IPS-11a (cell line): ENCODE results near the gene SRCIN1.
"Not testable (repeated sequence)": the region's sequence is repeated elsewhere in the genome, so short reads cannot be mapped to it uniquely, and the experiment has no call there.

Experiments
- H3K4me3 ChIP-seq: one replicate; pipeline ENCODE4 v1.5.1; 2013; ENCODE audit warnings: low read depth, low read length, control low read depth

The SRCIN1 gene

GRCh38 chr17:38550661-38551060, 55.1 kb downstream of the SRCIN1 start:
- no peak overlapping the region for H3K4me3 ChIP-seq

GRCh38 chr17:38549285-38549684, 56.5 kb downstream of the SRCIN1 start:
- no peak overlapping the region for H3K4me3 ChIP-seq

GRCh38 chr17:38547444-38547843, 58.3 kb downstream of the SRCIN1 start:
- H3K4me3 ChIP-seq, result no peak overlapping the region

- no peak overlapping the region for H3K4me3 ChIP-seq
Measured at GRCh38 chr17:38546396-38546795, 59.4 kb downstream of the SRCIN1 start.

- no peak overlapping the region for H3K4me3 ChIP-seq
Measured at GRCh38 chr17:38545531-38546225, 60.1 kb downstream of the SRCIN1 start.

- no peak overlapping the region for H3K4me3 ChIP-seq
Measured at GRCh38 chr17:38544839-38545209, 60.9 kb downstream of the SRCIN1 start.

- H3K4me3 ChIP-seq, result no peak overlapping the region
Measured at GRCh38 chr17:38544175-38544838, 61.4 kb downstream of the SRCIN1 start.

- no peak overlapping the region for H3K4me3 ChIP-seq
Measured at GRCh38 chr17:38543403-38544174, 62.2 kb downstream of the SRCIN1 start.

GRCh38 chr17:38542286-38542685, 63.5 kb downstream of the SRCIN1 start:
- H3K4me3 ChIP-seq, result no peak overlapping the region

GRCh38 chr17:38541281-38541680, 64.5 kb downstream of the SRCIN1 start:
- H3K4me3 ChIP-seq, result no peak overlapping the region

- H3K4me3 ChIP-seq, result no peak overlapping the region
Measured at GRCh38 chr17:38540514-38541045, 65.2 kb downstream of the SRCIN1 start.

GRCh38 chr17:38539386-38539785, 66.4 kb downstream of the SRCIN1 start:
- no peak overlapping the region for H3K4me3 ChIP-seq

GRCh38 chr17:38538906-38539305, 66.8 kb downstream of the SRCIN1 start:
- no peak overlapping the region for H3K4me3 ChIP-seq

- no peak overlapping the region for H3K4me3 ChIP-seq
Measured at GRCh38 chr17:38536661-38537060, 69.1 kb downstream of the SRCIN1 start.

GRCh38 chr17:38535886-38536285, 69.9 kb downstream of the SRCIN1 start:
- H3K4me3 ChIP-seq, result no peak overlapping the region

GRCh38 chr17:38534498-38534885, 71.3 kb downstream of the SRCIN1 start:
- no peak overlapping the region for H3K4me3 ChIP-seq

- H3K4me3 ChIP-seq, result no peak overlapping the region
Measured at GRCh38 chr17:38533866-38534497, 71.8 kb downstream of the SRCIN1 start.

- H3K4me3 ChIP-seq, result no peak overlapping the region
Measured at GRCh38 chr17:38533241-38533640, 72.5 kb downstream of the SRCIN1 start.

GRCh38 chr17:38532451-38532850, 73.3 kb downstream of the SRCIN1 start:
- H3K4me3 ChIP-seq, result no peak overlapping the region

- H3K4me3 ChIP-seq, result not testable (repeated sequence)
Measured at GRCh38 chr17:38531761-38532160, 74.0 kb downstream of the SRCIN1 start.

- H3K4me3 ChIP-seq, result not testable (repeated sequence)
Measured at GRCh38 chr17:38530856-38531255, 74.9 kb downstream of the SRCIN1 start.
